Common myeloid progenitor, CD34-positive (primary cell): Measurements from ENCODE around the gene CXCL5. TPM values are rescaled to one million over a fixed set of nuclear protein-coding genes. Genes with fewer than 3 reads are reported as not detected.

Source experiments
- CTCF ChIA-PET: fragments of 350-600 bp; sonication (Branson Sonifier 250); formaldehyde crosslinking; loops from one replicate; lab custom pipeline; 2021; ENCODE audit warnings: antibody characterized with exemption; lab: Charles Lee
- POLR2A ChIA-PET: fragments of 350-600 bp; sonication (Branson Sonifier 250); formaldehyde crosslinking; loops from one replicate; lab custom pipeline; 2021; ENCODE audit warnings: antibody characterized with exemption; lab: Charles Lee
- DNase-seq, 3 donors: peaks; one replicate each; pipeline versions ENCODE4 v3.0.0 to v3.0.0-alpha.2; 2013
- H3K27ac ChIP-seq, 2 experiments: 1 replicate in 1 of 2; 2 replicates in 1 of 2; pipeline ENCODE4 v1.7.0; 2013; ENCODE audit warnings: inconsistent platforms in 2 of 2, low read length in 2 of 2, mild to moderate bottlenecking in 2 of 2, low read depth in 1 of 2, moderate library complexity in 1 of 2; ENCODE audit not compliant: severe bottlenecking in 2 of 2, insufficient read depth in 1 of 2, poor library complexity in 1 of 2
- H3K27me3 ChIP-seq, 5 experiments: replicated peaks in 2 of 5; 1 replicate in 3 of 5; 2 replicates in 2 of 5; pipeline versions ENCODE4 v1.6.1 to v1.7.0; 2013; ENCODE audit warnings: low read length in 4 of 5, mild to moderate bottlenecking in 2 of 5, moderate library complexity in 2 of 5, inconsistent platforms in 1 of 5; ENCODE audit not compliant: insufficient read depth in 5 of 5, control insufficient read depth in 4 of 5
- H3K36me3 ChIP-seq, 4 experiments: 1 replicate in 2 of 4; 2 replicates in 2 of 4; pipeline versions ENCODE4 v1.6.1 to v1.7.0; 2013; ENCODE audit warnings: low read length in 3 of 4, control low read depth in 1 of 4, mild to moderate bottlenecking in 1 of 4; ENCODE audit not compliant: control insufficient read depth in 4 of 4, insufficient read depth in 4 of 4
- H3K4me1 ChIP-seq, 4 experiments: 1 replicate in 3 of 4; 2 replicates in 1 of 4; pipeline versions ENCODE4 v1.6.1 to v1.7.1; 2013; ENCODE audit warnings: low read length in 3 of 4, mild to moderate bottlenecking in 3 of 4, control low read depth in 1 of 4, inconsistent platforms in 1 of 4, moderate library complexity in 1 of 4; ENCODE audit not compliant: control insufficient read depth in 4 of 4, insufficient read depth in 4 of 4; ENCODE audit errors: control extremely low read depth in 1 of 4
- H3K4me3 ChIP-seq, 7 experiments: 1 replicate in 4 of 7; 2 replicates in 3 of 7; pipeline versions ENCODE4 v1.5.1 to v1.7.0; 2013; ENCODE audit warnings: mild to moderate bottlenecking in 7 of 7, low read length in 6 of 7, moderate library complexity in 6 of 7, inconsistent platforms in 2 of 7, low read depth in 2 of 7, control low read depth in 1 of 7; ENCODE audit not compliant: insufficient read depth in 4 of 7, control insufficient read depth in 1 of 7; ENCODE audit errors: extremely low read depth in 1 of 7
- H3K9me3 ChIP-seq, 5 experiments: 1 replicate in 4 of 5; 2 replicates in 1 of 5; pipeline versions ENCODE4 v1.6.1 to v1.7.1; 2013; ENCODE audit warnings: low read length in 4 of 5, mild to moderate bottlenecking in 2 of 5, inconsistent platforms in 1 of 5, low read depth in 1 of 5, moderate library complexity in 1 of 5; ENCODE audit not compliant: control insufficient read depth in 4 of 5, insufficient read depth in 2 of 5; ENCODE audit errors: control extremely low read depth in 1 of 5
- WGBS: methylation state at CpG from one replicate; pipeline ENCODE4 v1.1.5; 2013; ENCODE audit not compliant: insufficient coverage; 5-methylcytosine and 5-hydroxymethylcytosine counted together
- polyA plus RNA-seq: library from polyadenylated mRNA; unstranded; fragments of 120-200 nt; gene quantifications from one replicate; pipeline ENCODE4 v1.2.1, GENCODE V29; 2013

The CXCL5 gene
- polyA plus RNA-seq = 0.13 TPM

- CTCF ChIA-PET = interaction anchor here (1.1 to 3.5 kb wide), 9 partner anchors 14 to 338 kb away, joined by 3 to 15 read pairs (median 5); partner anchors contain the start of gene CXCL3
- H3K4me3 ChIP-seq = peak within 1 kb of the TSS in 5 of 7 experiments; percentile 37 to 74 (median 64)
- POLR2A ChIA-PET = no interaction called here
- no peaks in the 10 kb centered on the region for H3K36me3 ChIP-seq
- H3K4me1 ChIP-seq = peaks cover 0 to 10% (median 7%) of the 10 kb centered on the region in 4 experiments
- 11% methylated on average over 31 of the region's 46 CpGs for WGBS
- peak; percentile 48 to 58 (median 49) for DNase-seq
- no peaks in the 10 kb centered on the region for H3K9me3 ChIP-seq
- peaks cover 0 to 14% (median 6%) of the 10 kb centered on the region in 5 experiments for H3K27me3 ChIP-seq
- H3K27ac ChIP-seq = no peak within 1 kb of the TSS
These were observed at the start of gene CXCL5 for GRCh38 chr4:73998040-73999011. CXCL5 (minus strand) TSS chr4:73998677; CDS start chr4:73998581, 96 bp downstream.

GRCh38 chr4:74047152-74047551, 48.7 kb upstream of the CXCL5 start:
- no peaks in the 10 kb centered on the region for H3K36me3 ChIP-seq
- H3K9me3 ChIP-seq = peaks cover 0 to 4% (median 0%) of the 10 kb centered on the region in 5 experiments
- H3K4me1 ChIP-seq = peaks cover 0 to 20% (median 7%) of the 10 kb centered on the region in 4 experiments
- POLR2A ChIA-PET = no interaction called here
- CTCF ChIA-PET = no interaction called here
- no peak overlapping the region for H3K4me3 ChIP-seq
- no peaks in the 10 kb centered on the region for H3K27me3 ChIP-seq
- DNase-seq = no peak
- H3K27ac ChIP-seq = no peak overlapping the region
- no CpG with 5 or more reads among the region's 1 CpG for WGBS

- ChIA-PET CTCF (interaction anchor here (1.2 kb wide), 1 partner anchor 10 kb away, joined by 3 read pairs; no protein-coding TSS in a partner anchor), POLR2A (no interaction called here)
- Histone ChIP-seq H3K27me3 (no peaks in the 10 kb centered on the region), H3K36me3 (no peaks in the 10 kb centered on the region), H3K4me3 (no peak overlapping the region), H3K27ac (no peak overlapping the region), H3K4me1 (peaks cover 0 to 20% (median 7%) of the 10 kb centered on the region in 4 experiments), H3K9me3 (peaks cover 0 to 4% (median 0%) of the 10 kb centered on the region in 5 experiments)
- no CpG with 5 or more reads among the region's 2 CpGs for WGBS
- no peak for DNase-seq
These were observed 47.3 kb upstream of the CXCL5 start for GRCh38 chr4:74045772-74046171.

- Histone ChIP-seq H3K27ac (no peak overlapping the region), H3K4me3 (no peak overlapping the region), H3K36me3 (no peaks in the 10 kb centered on the region), H3K27me3 (no peaks in the 10 kb centered on the region), H3K4me1 (peaks cover 0 to 20% (median 7%) of the 10 kb centered on the region in 4 experiments), H3K9me3 (peaks cover 0 to 4% (median 0%) of the 10 kb centered on the region in 5 experiments)
- POLR2A ChIA-PET = no interaction called here
- no peak for DNase-seq
- 86% methylated on average over 1 of the region's 3 CpGs for WGBS
- CTCF ChIA-PET = no interaction called here
These were observed 46.8 kb upstream of the CXCL5 start for GRCh38 chr4:74045247-74045646.

GRCh38 chr4:74044677-74045076, 46.2 kb upstream of the CXCL5 start:
- H3K9me3 ChIP-seq = peaks cover 0 to 4% (median 0%) of the 10 kb centered on the region in 5 experiments
- H3K27ac ChIP-seq = no peak overlapping the region
- H3K4me3 ChIP-seq = no peak overlapping the region
- ChIA-PET POLR2A (no interaction called here), CTCF (interaction anchor here (1.0 to 1.7 kb wide), 2 partner anchors 12 to 16 kb away, joined by 3 to 7 read pairs; no protein-coding TSS in a partner anchor)
- no peaks in the 10 kb centered on the region for H3K27me3 ChIP-seq
- 100% methylated on average over 3 of the region's 3 CpGs for WGBS
- DNase-seq = no peak
- H3K36me3 ChIP-seq = no peaks in the 10 kb centered on the region
- peaks cover 3 to 21% (median 9%) of the 10 kb centered on the region in 4 experiments for H3K4me1 ChIP-seq

- POLR2A ChIA-PET = no interaction called here
These were observed 44.2 kb upstream of the CXCL5 start for GRCh38 chr4:74042681-74043080.

More at GRCh38 chr4:74042681-74043080, 44.2 kb upstream of the CXCL5 start:
- Histone ChIP-seq H3K27me3 (no peaks in the 10 kb centered on the region), H3K9me3 (peaks cover 0 to 4% (median 0%) of the 10 kb centered on the region in 5 experiments), H3K27ac (no peak overlapping the region), H3K4me3 (no peak overlapping the region), H3K4me1 (peaks cover 11 to 38% (median 20%) of the 10 kb centered on the region in 4 experiments), H3K36me3 (no peaks in the 10 kb centered on the region)
- DNase-seq = peak in 1 of 3 donors; percentile 25
- CTCF ChIA-PET = interaction anchor here (0.8 to 3.4 kb wide), 5 partner anchors 11 to 55 kb away, joined by 3 to 18 read pairs (median 3); partner anchors contain the start of gene CXCL5
- WGBS = 97% methylated on average over 2 of the region's 2 CpGs
